Gastroesophageal sphincter (tissue), 2 donors: ENCODE measurements around the gene SAP25.

Experiments used
- EP300 ChIP-seq: sonication (generic); formaldehyde crosslinking; IDR thresholded peaks from one replicate; pipeline ENCODE4 v1.6.1; 2017; ENCODE audit warnings: antibody characterized with exemption, mild to moderate bottlenecking
- POLR2A ChIP-seq, 2 donors: fragments of 450-650 bp; IDR thresholded peaks; one replicate each; pipeline ENCODE4 v1.6.1; 2017; ENCODE audit warnings: antibody characterized with exemption in 2 of 2, mild to moderate bottlenecking in 2 of 2, moderate library complexity in 1 of 2
- POLR2AphosphoS5 ChIP-seq: sonication (generic); formaldehyde crosslinking; IDR thresholded peaks from one replicate; pipeline ENCODE4 v1.6.1; 2017; ENCODE audit warnings: antibody characterized with exemption

- no peak for TF ChIP-seq POLR2AphosphoS5
- TF ChIP-seq EP300 = no peak
- TF ChIP-seq POLR2A (IDR thresholded peaks at IDR 0.05) = no peak
Measured at GRCh38 chr7:100573691-100574361, at the start of gene SAP25.
